Psoas muscle (tissue), 8 donors: ENCODE data around the gene ARRB2. TPM values are rescaled to one million over a fixed set of nuclear protein-coding genes. Genes with fewer than 3 reads are reported as not detected.

ENCODE experiments used
- ATAC-seq, 4 donors: fragments of 200-7000 bp; cut with Tn5 transposase; one replicate each; pipeline ENCODE4 v1.9.1; 2020; ENCODE audit warnings: moderate library complexity in 3 of 4, mild to moderate bottlenecking in 2 of 4
- DNase-seq, 2 donors: peaks; one replicate each; pipeline ENCODE4 v3.0.0-alpha.2; 2020
- H3K27ac ChIP-seq: fragments of 200-600 bp; one replicate; pipeline ENCODE4 v1.8.0; 2022
- H3K27me3 ChIP-seq, 3 donors: fragments of 200-600 bp in 1 of 3; one replicate each; pipeline versions ENCODE4 v1.6.1 to v1.8.0; 2013 to 2022; ENCODE audit warnings: low read length in 2 of 3, mild to moderate bottlenecking in 2 of 3, moderate library complexity in 1 of 3; ENCODE audit not compliant: insufficient read depth in 3 of 3
- H3K36me3 ChIP-seq, 2 donors: fragments of 200-600 bp in 1 of 2; one replicate each; pipeline versions ENCODE4 v1.6.1 to v1.8.0; 2013 to 2022; ENCODE audit warnings: low read depth in 1 of 2, mild to moderate bottlenecking in 1 of 2, moderate library complexity in 1 of 2; ENCODE audit not compliant: insufficient read depth in 1 of 2
- H3K4me1 ChIP-seq: fragments of 200-600 bp; one replicate; pipeline ENCODE4 v1.8.0; 2022
- H3K4me3 ChIP-seq: fragments of 200-600 bp; one replicate; pipeline ENCODE4 v1.8.0; 2022; ENCODE audit warnings: mild to moderate bottlenecking
- H3K9me3 ChIP-seq: fragments of 200-600 bp; one replicate; pipeline ENCODE4 v1.8.0; 2022
- WGBS, 3 donors: extraction: QIAGEN DNeasy Blood & Tissue Kit; methylation state at CpG; one replicate each; pipeline versions ENCODE4 v1.1.6 to v1.1.7; 2013; 5-methylcytosine and 5-hydroxymethylcytosine counted together
- intact Hi-C, 2 donors: fragments of 100-400 bp; cut with DNase I; formaldehyde crosslinking; loops; one replicate each; pipeline versions ENCODE4 v1.11.0 to v1.14.2; 2022
- polyA plus RNA-seq, 3 donors: library from polyadenylated mRNA; stranded (reverse); fragments of 200-250 nt; gene quantifications; one replicate each; pipeline ENCODE4 v1.2.3, GENCODE V29; 2013
- total RNA-seq, 4 donors: library from RNA; stranded (reverse); fragmentation: NEBNext Ultra II Directional in 2 of 4; extraction: Animal tissue kit (Norgen Biotek cat#: 25700) in 2 of 4; gene quantifications; one replicate each; pipeline versions ENCODE4 v1.2.1 to v1.2.4, GENCODE V29; 2021 to 2023
- TF ChIP-seq, protein P1 (sequence below): fragments of 200-600 bp; IDR thresholded peaks from one replicate; pipeline ENCODE4 v1.8.0; 2022; ENCODE audit warnings: antibody characterized with exemption
- donor health status: healthy with polysubstance abuse.
- donor health status: DM: no; HTN: no; CAD: no; lungs with moderate emphysema.
- donor health status: Bipolar disorder and iron deficiency.
- donor health status: healthy.
- donor health status: DM: yes; HTN: yes; CAD: no.
- donor health status: DM: no; HTN: no; CAD: no.
- donor health status: DM: no; HTN: no; CAD: no.
- donor health status: DM: yes; HTN: yes; CAD: no.

Gene ARRB2
- total and polyA plus RNA-seq, 7 donors = 6.6 to 16.5 (median 12.1) TPM

DNA sequence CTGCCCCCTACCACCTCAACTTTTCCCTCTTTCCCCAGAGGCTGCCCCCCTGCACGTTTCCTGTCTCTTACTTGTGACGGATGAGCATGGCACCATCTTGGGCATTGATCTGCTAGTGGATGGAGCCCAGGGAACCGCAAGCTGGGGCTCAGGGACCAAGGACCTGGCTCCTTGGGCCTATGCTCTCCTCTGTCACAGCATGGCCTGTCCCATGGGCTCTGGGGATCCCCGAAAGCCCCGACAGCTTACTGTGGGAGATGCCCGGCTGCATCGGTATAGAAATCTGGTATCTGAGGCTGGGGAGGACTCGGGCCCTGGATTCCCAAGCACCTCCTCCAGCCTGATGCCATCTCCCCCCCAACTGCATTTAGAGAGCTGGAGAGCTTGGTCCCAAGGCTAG lies 31.1 kb downstream of the ARRB2 start:
- DNase-seq (no peak), ATAC-seq (no peak)
- Histone ChIP-seq H3K27me3 (peaks cover 0 to 81% (median 31%) of the 10 kb centered on the region in 3 donors), H3K9me3 (no peaks in the 10 kb centered on the region), H3K36me3 (no peaks in the 10 kb centered on the region), H3K4me1 (peaks cover 7% of the 10 kb centered on the region), H3K4me3 (no peak overlapping the region), H3K27ac (no peak overlapping the region)
- TF ChIP-seq, protein P1, sequence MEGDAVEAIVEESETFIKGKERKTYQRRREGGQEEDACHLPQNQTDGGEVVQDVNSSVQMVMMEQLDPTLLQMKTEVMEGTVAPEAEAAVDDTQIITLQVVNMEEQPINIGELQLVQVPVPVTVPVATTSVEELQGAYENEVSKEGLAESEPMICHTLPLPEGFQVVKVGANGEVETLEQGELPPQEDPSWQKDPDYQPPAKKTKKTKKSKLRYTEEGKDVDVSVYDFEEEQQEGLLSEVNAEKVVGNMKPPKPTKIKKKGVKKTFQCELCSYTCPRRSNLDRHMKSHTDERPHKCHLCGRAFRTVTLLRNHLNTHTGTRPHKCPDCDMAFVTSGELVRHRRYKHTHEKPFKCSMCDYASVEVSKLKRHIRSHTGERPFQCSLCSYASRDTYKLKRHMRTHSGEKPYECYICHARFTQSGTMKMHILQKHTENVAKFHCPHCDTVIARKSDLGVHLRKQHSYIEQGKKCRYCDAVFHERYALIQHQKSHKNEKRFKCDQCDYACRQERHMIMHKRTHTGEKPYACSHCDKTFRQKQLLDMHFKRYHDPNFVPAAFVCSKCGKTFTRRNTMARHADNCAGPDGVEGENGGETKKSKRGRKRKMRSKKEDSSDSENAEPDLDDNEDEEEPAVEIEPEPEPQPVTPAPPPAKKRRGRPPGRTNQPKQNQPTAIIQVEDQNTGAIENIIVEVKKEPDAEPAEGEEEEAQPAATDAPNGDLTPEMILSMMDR = no peak
- intact Hi-C loops = no loop called here
- 91 to 98% (median 95%) methylated on average over 8 of the region's 8 CpGs for WGBS, 3 donors

DNA sequence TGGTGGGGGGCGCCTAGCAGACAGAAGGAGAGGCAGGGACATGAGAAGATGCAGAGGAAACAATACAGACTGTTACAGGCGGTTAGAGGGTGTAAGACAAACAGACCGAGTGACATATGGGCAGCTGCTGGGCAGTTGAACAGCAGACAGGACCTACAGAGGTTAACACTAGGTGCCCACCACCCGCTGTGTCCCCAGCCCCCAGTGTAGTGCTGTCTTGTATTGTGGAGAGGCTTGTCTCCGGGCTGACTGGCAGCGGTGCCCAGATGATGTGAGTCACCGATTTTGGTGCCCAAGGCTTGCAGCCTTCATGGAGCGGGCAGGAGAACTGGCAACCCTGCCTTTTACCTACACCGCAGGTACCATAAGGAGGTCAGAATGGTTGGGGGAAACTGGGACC lies 31.7 kb downstream of the ARRB2 start:
- Histone ChIP-seq H3K27me3 (peaks cover 0 to 85% (median 31%) of the 10 kb centered on the region in 3 donors), H3K9me3 (no peaks in the 10 kb centered on the region), H3K36me3 (no peaks in the 10 kb centered on the region), H3K4me3 (no peak overlapping the region), H3K27ac (no peak overlapping the region), H3K4me1 (peaks cover 7% of the 10 kb centered on the region)
- ATAC-seq = no peak
- DNase-seq = no peak
- WGBS, 3 donors = 85 to 90% (median 85%) methylated on average over 9 of the region's 9 CpGs
- TF ChIP-seq, protein P1 = no peak
- intact Hi-C loops = no loop called here

DNA sequence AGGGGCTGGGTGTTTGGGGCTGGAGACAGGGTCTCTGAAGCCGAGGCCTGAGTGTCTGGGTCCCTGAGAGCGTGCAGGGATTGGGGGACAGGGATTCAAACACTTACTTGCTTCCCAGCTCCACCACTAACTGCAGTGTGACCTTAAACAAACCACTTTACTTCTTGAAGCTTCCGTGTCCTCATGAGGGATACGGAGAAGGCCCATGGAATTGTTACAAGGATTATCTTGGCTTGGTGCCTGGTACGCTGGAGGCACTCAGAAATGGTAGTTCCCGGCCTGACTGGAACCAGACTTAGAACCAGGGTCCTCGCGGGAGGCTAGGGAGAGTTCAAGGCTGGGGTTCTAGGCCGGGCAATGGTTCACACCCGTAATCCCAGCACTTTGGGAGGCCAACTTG lies 32.2 kb downstream of the ARRB2 start:
- Histone ChIP-seq H3K36me3 (no peaks in the 10 kb centered on the region), H3K9me3 (no peaks in the 10 kb centered on the region), H3K4me1 (peaks cover 7% of the 10 kb centered on the region), H3K27me3 (peaks cover 0 to 89% (median 31%) of the 10 kb centered on the region in 3 donors), H3K4me3 (no peak overlapping the region), H3K27ac (no peak overlapping the region)
- 67 to 81% (median 67%) methylated on average over 10 of the region's 10 CpGs for WGBS, 3 donors
- TF ChIP-seq, protein P1 = no peak
- intact Hi-C loops = no loop called here
- DNase-seq (no peak), ATAC-seq (no peak)

DNA sequence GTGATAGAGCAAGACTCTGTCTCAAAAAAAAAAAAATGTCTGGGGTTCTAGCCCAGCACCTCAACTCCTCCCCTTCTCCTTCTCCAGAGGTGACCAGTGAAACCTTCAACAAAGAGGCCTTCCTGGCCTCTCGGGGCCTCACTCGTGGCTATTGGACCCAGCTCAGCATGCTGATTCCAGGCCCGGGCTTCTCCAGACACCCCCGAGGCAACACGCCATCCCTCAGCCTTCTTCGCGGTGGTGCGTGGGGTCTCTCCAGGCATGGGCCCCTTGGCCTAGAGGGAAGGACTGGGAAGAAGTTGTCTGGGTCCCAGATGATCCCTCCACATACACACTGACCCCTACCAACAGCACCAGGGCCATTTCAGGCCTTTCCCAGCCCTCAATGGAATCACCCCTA lies 32.8 kb downstream of the ARRB2 start:
- no peak overlapping the region for H3K4me3 ChIP-seq
- intact Hi-C loops = no loop called here
- no peaks in the 10 kb centered on the region for H3K9me3 ChIP-seq
- peaks cover 0 to 89% (median 31%) of the 10 kb centered on the region in 3 donors for H3K27me3 ChIP-seq
- ATAC-seq = no peak
- no peak for DNase-seq
- H3K4me1 ChIP-seq = peaks cover 7% of the 10 kb centered on the region
- no peaks in the 10 kb centered on the region for H3K36me3 ChIP-seq
- 91 to 94% (median 94%) methylated on average over 8 of the region's 8 CpGs for WGBS, 3 donors
- no peak overlapping the region for H3K27ac ChIP-seq
- TF ChIP-seq, protein P1 = no peak

GRCh38 chr17:4743898-4744297 lies 33.5 kb downstream of the ARRB2 start:
- intact Hi-C loops = no loop called here
- no peak for ATAC-seq
- TF ChIP-seq, protein P1 = no peak

More at GRCh38 chr17:4743898-4744297, 33.5 kb downstream of the ARRB2 start:
- no peak for DNase-seq
- H3K36me3 ChIP-seq = no peaks in the 10 kb centered on the region
- 88 to 90% (median 90%) methylated on average over 8 to 9 of the region's 9 CpGs for WGBS, 3 donors
- H3K9me3 ChIP-seq = no peaks in the 10 kb centered on the region
- H3K27me3 ChIP-seq = peaks cover 0 to 87% (median 31%) of the 10 kb centered on the region in 3 donors
- H3K27ac ChIP-seq = no peak overlapping the region
- H3K4me1 ChIP-seq = peaks cover 2% of the 10 kb centered on the region
- no peak overlapping the region for H3K4me3 ChIP-seq
